ENCODE data around the gene AKR1C2.
"Not testable (repeated sequence)": the region's sequence is repeated elsewhere in the genome, so short reads cannot be mapped to it uniquely, and the experiment has no call there.

AKR1C2 gene

DNA sequence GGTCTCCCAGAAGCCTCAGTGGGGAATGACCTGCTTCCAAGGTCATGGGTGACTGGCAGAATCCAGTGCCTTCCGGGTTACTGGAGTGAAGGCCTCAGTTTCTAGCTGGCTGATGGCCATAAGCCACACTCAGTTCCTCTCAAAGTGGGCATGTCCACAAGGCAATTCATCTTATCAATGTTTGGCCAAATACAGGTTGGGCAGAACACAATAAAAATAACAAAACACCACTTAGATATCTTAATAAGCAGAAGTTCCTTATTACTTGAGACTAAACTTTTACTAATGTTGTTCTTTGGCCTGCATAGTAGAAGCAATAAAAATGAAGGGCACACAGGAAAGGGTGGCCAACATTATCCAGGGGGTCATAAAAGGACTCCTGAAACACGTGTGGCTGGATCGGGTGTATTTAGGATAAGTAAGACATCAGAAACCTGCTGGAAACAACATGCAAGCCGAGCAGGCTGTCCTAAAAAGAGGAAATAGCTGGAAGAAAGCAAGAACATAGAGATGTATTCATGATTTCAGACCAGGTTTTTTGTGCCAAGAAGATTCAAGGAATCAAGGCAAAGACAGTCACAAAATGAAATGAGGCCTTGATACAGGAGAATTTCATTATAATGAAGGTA is 19.6 kb upstream of the AKR1C2 start:
- no peak for DNase-seq

DNA sequence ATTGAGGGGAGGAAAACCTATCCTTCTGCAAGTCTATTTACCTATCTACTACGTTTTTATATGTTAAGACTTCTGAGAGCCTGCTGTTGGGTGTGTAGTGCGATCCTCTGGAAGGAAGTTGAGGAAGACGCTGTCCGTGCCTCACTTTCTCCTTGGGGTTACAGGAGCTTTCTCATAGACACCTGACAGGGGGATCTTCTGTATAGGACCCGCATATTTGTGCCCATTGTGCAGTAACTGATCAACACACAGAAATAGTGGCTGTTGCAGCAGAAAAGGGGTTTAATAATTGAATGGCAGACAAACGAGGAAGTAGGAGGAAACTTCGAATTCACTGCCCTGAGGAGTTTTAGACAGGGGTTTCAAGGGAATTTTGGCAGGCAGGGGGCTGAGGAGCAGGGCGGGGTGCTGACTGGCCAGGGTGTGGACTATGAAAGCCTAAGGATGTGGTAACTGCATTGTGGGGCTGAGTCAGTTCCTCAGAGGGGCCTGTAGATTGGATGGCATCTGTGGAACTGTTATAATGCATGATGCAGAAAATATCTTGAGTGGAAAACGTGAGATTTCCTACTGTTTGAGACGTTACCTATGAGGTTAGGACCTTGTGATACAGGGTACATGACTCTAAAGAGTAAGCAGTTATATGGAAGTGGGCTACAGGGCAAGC is 18.1 kb upstream of the AKR1C2 start:
- DNase-seq = not testable (repeated sequence)

DNA sequence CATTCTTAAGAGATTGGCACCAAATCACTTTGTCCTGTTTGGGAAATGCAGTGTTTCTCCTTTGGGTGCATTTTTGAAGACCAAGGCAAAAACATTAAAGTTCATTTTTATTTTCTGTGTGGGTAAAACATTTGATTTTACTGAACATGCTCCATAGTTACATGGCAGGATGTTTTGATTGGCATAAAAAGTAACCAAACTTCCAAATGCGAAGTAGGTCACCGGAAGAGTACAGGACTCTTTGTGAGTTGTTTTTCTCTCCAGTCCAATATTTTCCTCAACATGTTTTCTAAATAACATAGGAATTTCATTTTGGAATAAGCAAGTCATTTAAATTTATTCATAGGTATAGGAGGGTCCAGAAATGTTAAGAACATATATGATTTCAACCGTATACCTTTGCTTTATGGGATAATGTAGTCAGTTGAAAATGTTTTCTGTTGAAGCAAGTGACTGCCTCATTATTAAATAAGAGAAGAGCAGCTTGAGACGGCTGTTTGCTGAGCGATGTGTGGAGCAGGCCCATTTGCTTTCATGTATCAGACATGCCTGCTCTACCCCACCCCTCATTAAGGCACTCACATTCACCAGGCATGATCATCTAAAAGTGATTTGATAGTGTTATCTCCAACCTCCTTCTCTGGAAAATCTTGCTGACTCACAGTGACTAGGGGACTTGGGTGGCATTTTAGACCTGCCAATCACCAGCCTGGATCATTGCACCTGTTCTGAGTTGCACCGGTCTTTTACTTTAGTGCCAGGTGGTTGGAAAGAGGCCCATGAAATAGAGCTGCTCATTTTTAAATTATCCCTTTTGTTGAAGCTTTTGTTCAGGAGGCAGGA is 16.3 kb upstream of the AKR1C2 start:
- not testable (repeated sequence) for DNase-seq

DNA sequence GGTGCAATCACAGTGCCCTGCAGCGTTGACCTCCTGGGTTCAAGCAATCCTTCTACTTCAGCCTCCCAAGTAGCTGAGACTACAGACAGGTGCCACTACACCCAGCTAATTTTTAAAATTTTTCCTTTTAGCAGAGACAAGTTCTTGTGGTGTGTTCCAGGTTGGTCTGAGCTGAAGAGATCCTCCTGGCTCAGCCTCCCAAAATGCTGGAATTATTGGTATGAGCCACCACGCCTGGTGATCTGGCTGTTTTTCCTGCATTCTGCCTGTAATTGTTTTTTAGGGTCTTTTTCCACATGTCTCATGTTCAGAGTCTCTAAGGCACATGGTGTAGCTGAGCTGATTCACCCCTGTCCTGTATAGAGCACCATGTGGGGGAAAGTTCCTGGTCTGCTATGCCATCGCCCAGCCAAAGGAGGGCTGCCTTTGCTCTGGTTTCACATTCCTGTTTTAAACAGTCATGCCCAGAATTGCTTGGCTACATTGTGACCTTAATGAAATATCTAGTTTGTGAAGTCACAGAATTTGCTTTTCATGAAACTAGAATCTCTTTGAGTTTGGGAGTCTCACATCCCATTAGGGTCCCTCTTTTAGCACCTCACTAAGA is 15.1 kb upstream of the AKR1C2 start:
- not testable (repeated sequence) for DNase-seq

DNA sequence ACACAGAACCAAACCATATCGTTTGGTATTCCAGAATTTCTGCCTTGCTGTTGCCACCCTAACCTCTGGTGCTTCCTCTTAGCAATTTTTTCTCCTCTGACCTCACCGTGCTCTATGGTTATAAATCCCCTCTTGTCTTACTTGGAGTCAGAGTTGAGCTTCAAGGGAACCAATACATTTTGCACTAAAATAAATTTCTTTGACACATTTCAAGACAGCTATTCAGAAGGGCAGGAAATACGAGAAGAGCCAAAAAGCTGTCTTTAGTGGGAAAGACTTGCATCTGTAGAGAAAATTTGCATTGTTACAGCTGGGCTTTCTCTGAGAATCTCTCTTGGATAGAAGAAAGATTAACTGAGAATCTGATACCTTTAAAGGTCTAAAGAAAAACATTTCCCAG is 14.5 kb upstream of the AKR1C2 start:
- no peak for DNase-seq

DNA sequence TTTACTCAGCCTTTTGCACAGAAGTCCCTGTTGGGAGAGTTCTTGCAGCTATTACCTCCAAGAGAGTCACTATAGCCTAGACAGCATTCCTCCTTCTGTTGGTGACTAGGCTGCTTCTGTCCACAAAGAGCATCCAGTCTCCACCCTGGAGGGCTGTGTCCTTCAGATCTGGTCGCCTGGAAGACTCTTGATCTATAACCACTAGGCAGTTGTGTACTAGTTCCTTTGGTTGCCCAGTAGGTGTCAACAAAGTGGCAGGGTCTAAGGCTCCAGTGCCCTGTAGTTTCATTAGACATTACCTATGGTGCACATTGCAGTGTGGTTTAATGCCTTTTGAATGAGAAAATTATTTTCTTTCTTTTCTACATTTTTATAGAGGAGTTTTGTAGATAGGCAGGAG is 11.3 kb upstream of the AKR1C2 start:
- no peak for DNase-seq

DNA sequence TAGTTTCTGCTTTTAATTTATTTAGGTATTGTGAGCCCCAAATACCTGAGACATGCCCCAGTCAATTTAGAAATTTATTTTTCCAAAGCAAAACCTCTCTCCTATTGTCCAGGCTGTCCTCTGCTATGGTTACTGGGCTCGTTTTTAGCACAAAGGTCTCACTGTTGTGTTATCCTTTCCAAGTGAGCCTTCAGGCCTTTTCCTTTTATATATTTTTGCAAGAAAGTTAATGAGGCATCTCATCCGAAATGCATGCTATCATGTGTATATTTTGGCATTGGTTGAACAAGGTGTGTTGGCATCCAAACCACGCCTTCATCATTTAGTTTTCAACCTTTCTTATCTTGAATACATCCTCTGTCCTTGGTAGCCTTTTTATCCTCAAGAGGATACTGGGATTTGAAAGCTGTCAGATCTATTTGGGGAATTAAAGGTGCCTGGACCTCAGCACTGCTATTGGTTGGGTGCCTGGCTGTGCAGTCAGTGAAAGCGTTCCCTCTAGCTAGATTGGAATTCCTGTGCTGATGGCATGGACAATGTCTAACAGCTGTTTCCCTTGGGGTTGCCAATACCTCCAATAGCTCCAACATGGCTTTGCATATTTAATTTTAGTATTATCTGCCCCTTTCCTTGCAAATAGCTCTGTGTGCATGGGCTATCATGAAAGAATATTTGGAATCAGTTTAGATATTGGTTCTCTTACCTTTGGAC is 10.7 kb upstream of the AKR1C2 start:
- DNase-seq = not testable (repeated sequence)

DNA sequence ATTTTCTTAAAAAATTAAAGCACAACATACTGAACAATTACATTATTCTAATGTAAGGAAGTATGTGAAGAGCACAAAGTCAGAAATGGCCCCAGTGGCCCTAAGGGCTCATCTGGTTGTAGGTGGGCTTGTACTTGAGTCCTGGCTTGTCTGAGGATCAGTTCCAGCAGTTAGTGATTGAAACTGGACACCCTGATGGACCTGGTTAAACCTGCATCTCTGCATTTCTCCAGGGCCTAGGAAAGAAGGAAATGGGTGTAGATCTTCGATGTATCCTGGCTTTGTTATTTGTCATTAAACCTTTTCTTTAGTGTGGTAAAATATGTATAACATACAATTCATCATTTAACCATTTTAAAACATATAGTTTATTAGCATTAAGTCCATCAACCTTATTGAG is 9.7 kb upstream of the AKR1C2 start:
- no peak for DNase-seq

DNA sequence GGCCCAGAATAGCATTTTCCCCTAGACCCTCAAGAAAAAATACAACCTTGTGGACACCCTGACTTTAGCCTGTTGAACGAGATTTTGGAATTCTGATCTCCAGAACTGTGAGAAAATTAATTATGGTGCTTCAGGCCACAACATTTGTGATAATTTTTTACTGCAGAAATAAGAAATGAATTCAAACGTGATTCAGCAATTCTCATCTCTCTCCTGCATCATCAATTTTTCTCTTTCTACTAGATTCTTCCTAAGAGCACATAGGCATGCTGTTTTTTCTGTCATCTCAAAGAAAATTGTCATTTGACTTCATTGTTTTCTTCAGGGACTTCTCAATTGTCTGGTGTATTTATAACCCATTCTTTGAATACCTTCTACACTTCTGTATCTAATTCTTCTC is 8.9 kb upstream of the AKR1C2 start:
- DNase-seq = no peak

DNA sequence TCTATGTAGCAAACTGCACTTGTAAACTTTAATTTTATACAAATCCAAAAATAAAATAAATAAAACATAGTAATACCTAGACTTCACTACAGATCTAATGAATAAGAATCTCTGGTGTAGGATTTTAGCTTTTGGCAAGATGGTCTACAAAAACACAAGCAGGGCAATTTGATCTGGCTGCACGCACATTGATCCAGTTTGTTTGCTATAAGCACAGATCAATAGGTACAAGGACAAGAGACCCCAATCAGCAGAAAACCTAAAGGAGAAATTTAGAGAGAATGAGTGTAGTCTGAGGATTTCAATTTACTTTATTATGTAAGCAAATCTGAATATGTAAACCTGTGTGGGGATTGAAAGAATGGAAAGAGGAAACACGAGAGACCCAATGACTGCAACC is 7.7 kb upstream of the AKR1C2 start:
- DNase-seq = not testable (repeated sequence)

DNA sequence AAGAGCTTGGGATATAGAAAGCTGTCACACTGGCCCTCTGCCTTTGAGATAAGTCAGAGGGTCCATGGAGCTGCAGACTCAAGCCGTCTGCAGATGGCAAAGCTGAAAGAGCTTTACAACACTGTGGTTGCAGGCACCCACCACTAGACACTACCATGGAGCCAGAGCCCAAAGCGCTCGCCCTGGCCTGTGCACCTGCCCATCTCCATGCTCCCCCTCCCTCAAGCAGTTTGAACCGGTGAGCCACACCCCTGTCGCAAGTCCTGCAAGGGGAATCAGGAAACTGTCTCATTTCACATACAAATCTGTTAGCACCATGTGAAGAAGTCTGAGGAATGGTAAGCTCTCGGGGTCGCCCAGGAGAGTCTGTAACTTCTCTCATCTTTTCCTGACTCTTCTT is 6.4 kb upstream of the AKR1C2 start:
- DNase-seq = not testable (repeated sequence)

DNA sequence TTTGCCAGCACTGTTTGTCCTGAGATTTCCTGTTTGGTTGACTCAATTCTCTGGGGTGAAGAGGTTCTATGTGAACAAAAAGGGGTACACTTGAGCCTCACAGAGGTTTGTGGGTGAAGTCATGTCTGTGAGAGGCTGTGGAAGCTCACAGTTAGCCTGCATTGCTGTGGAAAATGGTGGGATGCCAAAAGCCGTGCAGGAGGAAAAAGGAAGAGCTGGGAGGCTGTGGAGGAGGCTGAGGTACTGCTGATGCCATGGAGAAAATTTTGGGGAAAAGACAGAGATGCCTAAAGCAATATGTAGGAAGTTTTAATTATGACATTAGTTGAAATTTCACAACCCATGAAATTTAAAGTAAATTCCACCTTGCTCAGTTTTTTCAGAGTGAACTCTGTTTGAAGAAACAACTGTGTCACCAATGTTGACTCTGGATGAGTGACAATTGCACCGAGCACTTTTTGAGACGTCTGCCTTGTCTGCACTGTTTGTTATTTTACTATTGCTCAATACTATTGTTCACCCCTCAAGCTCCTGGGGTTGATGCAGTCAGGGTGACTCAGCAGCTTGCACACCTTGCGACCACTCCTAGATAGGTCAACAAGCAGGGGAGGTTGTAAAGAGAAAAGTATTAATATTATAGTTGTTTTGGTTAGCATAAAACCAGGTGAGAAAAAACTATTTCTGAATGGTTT is 5.3 kb upstream of the AKR1C2 start:
- not testable (repeated sequence) for DNase-seq

DNA sequence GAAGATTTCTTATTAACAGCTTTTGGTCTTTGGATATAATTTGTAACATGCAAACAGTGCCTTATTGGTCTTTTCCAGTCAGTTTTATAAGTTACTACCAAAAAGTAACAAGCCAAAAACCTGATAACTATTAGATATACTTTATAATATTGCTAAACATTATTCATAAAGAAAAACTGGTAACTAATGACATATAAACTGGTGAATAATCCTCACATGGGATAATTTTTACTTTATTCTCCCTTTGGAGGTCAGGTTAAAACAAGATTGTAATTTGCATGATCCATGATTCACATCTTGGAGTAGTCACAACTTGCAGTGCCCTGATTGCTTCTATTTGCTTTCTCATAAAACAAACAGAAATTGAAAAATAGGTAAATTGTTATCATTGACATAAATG is 844 bp upstream of the AKR1C2 start:
- not testable (repeated sequence) for DNase-seq

DNA sequence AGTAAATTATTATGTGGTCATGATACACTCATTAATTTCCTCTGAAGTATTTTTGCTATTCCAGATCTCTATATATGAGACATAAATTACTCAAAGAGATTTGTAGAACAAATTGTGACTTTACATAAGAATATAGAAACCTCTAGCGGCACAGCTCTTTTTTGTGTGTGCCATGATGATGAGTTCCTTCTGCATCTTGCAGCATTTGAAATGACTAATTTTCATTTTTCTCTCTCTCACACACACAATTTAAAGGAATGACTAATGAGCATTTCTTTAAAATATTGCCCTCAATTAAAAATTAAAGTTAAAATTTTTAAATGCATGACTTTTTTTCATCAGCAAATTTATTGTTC is 351 bp upstream of the AKR1C2 start:
- not testable (repeated sequence) for DNase-seq

DNA sequence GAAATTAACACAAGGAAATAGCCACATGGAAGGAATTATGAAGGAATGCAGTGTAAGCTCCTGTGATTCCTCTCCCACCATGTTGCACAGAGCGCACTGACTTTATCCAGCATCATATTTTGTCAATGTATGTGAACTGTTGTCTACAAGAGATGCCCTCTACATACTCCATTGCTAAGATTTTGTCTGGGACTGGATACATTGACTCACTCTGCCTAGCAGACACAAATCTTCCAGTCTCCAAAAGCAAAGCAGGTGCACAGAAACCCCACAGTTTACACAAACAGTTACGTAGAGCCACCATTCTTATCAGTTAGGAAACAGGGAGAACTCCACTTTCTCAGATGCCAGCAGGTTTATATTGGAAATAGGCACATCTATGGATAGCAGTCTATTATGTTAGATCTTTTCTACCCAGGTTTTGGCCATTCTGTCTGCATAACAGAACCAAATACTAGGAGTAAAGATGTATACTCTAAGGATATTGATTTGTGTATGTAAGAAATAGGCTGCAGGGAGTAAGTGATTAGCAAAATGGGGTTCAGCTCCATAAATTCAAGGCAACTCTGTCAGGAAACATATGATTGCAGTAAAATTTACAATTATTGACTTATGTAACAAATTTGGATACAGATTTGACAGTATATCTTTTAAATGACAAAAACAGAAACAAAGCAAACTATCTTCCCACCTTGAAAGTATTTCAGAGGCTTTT is 1.5 kb downstream of the AKR1C2 start:
- no peak for DNase-seq

DNA sequence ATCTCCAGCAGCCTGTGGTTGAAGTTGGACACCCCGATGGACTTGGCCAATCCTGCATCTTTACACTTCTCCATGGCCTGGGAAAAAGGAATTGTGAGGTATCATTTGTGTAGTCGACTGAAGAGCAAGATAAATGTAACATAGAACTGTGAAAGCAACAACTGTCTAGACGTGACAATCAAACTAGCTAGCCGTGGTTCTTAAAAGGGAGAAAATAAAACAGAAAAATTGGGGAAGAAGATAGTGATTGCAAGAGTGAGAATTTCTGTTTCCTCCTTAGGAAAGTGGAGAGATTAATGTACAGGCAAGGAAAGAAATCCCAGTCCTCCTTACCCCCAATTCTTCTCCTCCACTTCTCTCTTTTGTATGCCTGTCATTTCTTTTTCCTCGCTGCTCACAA is 5.0 kb downstream of the AKR1C2 start:
- no peak for DNase-seq

DNA sequence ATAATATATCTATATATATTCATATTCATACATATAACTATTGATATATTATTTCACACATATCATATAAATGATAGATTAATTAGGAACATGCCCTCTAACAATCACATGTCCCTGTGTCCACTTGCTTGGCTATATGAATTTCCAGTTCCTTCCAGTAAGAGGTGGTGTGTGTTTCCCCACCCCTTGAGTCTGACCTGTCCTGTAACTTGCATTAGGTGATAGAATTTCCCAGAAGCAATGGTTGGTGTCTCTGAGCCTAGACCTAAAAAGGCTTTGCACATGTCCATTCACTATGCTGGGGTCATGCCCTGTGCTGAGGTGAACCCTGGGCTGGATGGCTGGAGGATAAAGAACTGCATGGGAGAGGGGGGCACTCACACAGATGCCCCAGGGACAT is 9.4 kb downstream of the AKR1C2 start:
- not testable (repeated sequence) for DNase-seq

DNA sequence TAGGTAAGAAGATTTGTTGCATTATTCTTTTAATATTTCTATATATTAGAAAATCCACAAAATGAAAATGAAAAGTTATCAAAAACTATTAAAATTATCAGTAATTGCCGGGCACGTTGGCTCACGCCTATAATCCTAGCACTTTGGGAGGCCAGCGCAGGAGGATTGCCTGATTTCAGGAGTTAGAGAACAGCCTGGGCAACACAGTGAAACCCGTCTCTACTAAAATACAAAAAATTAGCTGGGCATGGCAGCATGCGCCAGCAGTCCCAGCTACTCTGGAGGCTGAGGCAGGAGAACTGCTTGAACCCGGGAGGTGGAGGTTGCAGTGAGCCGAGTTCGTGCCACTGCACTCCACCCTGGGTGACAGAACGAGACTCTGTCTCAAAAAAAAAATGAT is 11.1 kb downstream of the AKR1C2 start:
- DNase-seq = not testable (repeated sequence)

DNA sequence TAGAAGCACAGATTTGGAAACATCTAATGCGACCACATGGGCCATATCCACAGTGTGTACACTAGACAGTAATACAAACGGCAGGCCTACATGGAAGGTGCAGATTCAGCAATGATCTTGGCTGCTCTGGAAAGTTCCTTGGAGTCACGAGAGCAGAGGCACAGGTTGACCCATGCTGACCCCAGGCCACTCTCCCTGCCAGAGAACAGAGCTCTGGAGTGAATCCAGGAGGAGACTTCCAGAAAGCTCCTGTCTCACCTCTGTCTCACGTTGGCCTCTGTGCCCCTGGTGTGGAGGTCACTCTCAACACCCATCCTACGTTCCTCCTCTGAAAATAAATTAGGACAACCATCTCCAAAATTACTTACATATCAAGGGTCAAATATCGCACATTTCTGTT is 12.2 kb downstream of the AKR1C2 start:
- DNase-seq = not testable (repeated sequence)

DNA sequence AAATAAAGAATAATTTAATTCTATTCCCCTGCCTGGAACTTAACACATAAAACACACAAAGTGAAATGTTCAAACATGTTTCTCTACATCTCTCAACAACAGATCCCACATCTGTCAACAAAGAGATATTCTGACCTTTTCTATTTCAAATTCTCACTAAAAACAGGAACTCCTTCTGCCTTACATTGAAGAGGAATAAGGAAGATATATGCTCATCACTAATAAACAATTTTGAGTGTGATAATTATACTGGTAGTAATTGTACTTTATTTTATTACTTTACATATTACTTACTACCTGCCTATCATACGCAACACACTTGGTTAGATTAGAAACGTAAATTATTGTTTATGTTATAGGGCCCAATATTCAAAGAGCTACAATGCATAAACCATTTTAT is 13.4 kb downstream of the AKR1C2 start:
- no peak for DNase-seq

DNA sequence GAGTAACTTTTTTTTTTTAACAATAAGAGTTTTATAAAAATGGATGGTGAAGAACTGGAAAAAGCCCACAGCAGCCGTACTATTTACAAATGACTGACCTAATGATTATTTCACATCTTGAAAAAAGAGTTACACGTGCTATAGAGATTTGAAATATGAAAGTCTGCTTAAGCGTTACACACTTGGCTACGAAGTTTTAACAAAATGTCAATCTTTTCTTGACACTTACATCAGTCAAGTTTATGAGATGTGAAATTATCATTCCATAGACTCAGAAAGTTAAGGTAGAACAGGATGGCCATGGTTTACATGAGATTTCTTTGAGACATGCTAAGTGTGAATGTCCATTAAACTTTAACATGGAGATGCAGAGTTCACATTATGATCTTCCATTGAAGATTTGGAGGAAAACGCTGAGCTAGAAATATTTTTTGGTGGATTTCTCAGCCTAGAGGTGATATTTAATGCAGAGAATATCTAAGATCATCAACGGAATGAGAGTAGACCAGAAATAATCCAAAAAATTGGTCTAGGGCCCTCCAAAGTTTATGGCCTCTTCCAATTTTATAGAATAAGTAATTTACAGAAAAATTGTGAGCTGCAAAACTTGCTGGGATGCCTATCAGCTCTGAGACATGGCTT is 15.5 kb downstream of the AKR1C2 start:
- not testable (repeated sequence) for DNase-seq

All from stimulated activated CD4-positive, alpha-beta T cell treated with anti-CD3 and anti-CD28 coated beads, Interleukin-4, amount 100 ng/mL, for 4 hours (primary cell).